Measurements from ENCODE around the gene TMPRSS4. TPM values are rescaled to one million over a fixed set of nuclear protein-coding genes. Genes with fewer than 3 reads are reported as not detected.

The TMPRSS4 gene
- total RNA-seq, 1 experiment from 2014 or later: not detected

- no peak for DNase-seq
- H3K27ac Mint-ChIP-seq: no peak overlapping the region
- Histone ChIP-seq H2BK120ac (ENCODE audit: low read depth, low read length, poor library complexity, severe bottlenecking) (no peak overlapping the region), H4K8ac (replicated peaks; ENCODE audit: insufficient read length, low read depth, low read length) (no peak overlapping the region), H3K4me1 (ENCODE audit: insufficient read depth, low read length) (no peaks in the 10 kb centered on the region), H3K27me3 (ENCODE audit: insufficient read depth, low read length) (no peaks in the 10 kb centered on the region), H2BK20ac (ENCODE audit: low read depth, low read length, poor library complexity, severe bottlenecking) (no peak overlapping the region), H3K9ac (ENCODE audit: extremely low read depth, insufficient read length, low read length) (no peak overlapping the region), H3K79me2 (ENCODE audit: insufficient read depth, low read length) (no peaks in the 10 kb centered on the region), H4K20me1 (ENCODE audit: control insufficient read depth, insufficient read depth, insufficient read length) (no peaks in the 10 kb centered on the region), H3K79me1 (ENCODE audit: insufficient read depth, low read depth, low read length, poor library complexity, severe bottlenecking) (no peaks in the 10 kb centered on the region), H2AFZ (ENCODE audit: low read length) (no peak overlapping the region), H3K14ac (ENCODE audit: insufficient read depth, low read length) (no peak overlapping the region), H3T11ph (ENCODE audit: low read length) (no peak overlapping the region), H3K4ac (ENCODE audit: low read depth, low read length) (no peak overlapping the region), H3K27ac (ENCODE audit: insufficient read length, low read depth, low read length) (no peak overlapping the region), H3K23me2 (ENCODE audit: insufficient read length, low read depth, low read length, poor library complexity, severe bottlenecking) (no peaks in the 10 kb centered on the region), H2BK12ac (ENCODE audit: insufficient read length, low read depth, low read length) (no peak overlapping the region), H4K5ac (ENCODE audit: insufficient read length, low read depth, low read length) (no peak overlapping the region), H3K9me3 (ENCODE audit: control insufficient read depth, low read depth, low read length) (no peaks in the 10 kb centered on the region), H2AK5ac (ENCODE audit: insufficient read length, low read length) (no peak overlapping the region), H2BK5ac (ENCODE audit: insufficient read length, low read length) (no peak overlapping the region), H3K23ac (ENCODE audit: insufficient read length, low read depth, low read length) (no peak overlapping the region), H3K18ac (ENCODE audit: insufficient read length, low read depth, low read length) (no peak overlapping the region), H2BK15ac (ENCODE audit: low read depth, low read length) (no peak overlapping the region), H4K91ac (ENCODE audit: insufficient read length, low read depth, low read length) (no peak overlapping the region), H3K4me2 (ENCODE audit: insufficient read depth, insufficient read length, low read length) (no peak overlapping the region), H3K56ac (ENCODE audit: insufficient read length, low read depth, low read length) (no peak overlapping the region)
- TF ChIP-seq CTCF (conservative IDR thresholded peaks at IDR 0.05): no peak
- no peak overlapping the region for H3K4me3 Mint-ChIP-seq
- peaks cover 10% of the 10 kb centered on the region for H3K27me3 Mint-ChIP-seq (ENCODE audit: low read depth)
- no CpG with 5 or more reads among the region's 8 CpGs for WGBS (ENCODE audit: extremely low coverage, insufficient read length, low lambda C conversion rate)
- no peaks in the 10 kb centered on the region for H3K9me3 Mint-ChIP-seq
- H3K4me1 Mint-ChIP-seq: 0 out of 4 replicates have a peak, but pooled peaks cover 0 to 3% of the 10 kb centered on the region in 2 experiments
- H3K36me3 Mint-ChIP-seq (ENCODE audit: insufficient read depth in 1 of 3, low read depth in 3 of 3): no peaks in the 10 kb centered on the region
Measured at GRCh38 chr11:118046964-118047700, 29.7 kb upstream of the TMPRSS4 start.
